H1 (cell line): Measurements from ENCODE around the gene SPINT1. TPM values are rescaled to one million over a fixed set of nuclear protein-coding genes. Genes with fewer than 3 reads are reported as not detected.

Source experiments
- CTCF ChIA-PET: fragments of 300-600 bp; sonication (Branson Sonifier 250); formaldehyde crosslinking; loops from one replicate; lab custom pipeline; 2021; ENCODE audit not compliant: partially characterized antibody; lab: Charles Lee
- POLR2A ChIA-PET: fragments of 300-600 bp; sonication (Branson Sonifier 250); formaldehyde crosslinking; loops from one replicate; lab custom pipeline; 2021; ENCODE audit warnings: inconsistent platforms; ENCODE audit not compliant: partially characterized antibody; lab: Charles Lee
- DNase-seq, 2 experiments: peaks; one replicate each; pipeline versions ENCODE4 v3.0.0 to v3.0.0-alpha.2; 2010 to 2022; ENCODE audit warnings: low spot score in 2 of 2, low read depth in 1 of 2, mixed read lengths in 1 of 2
- FAIRE-seq: peaks from 2 replicates; lab custom pipeline; 2011; peaks lifted over from hg19 to GRCh38; lab: Jason Lieb, UNC
- H2AFZ ChIP-seq: 2 replicates; pipeline ENCODE4 v1.8.1; 2012; ENCODE audit warnings: low read length, inconsistent platforms
- H2AK5ac ChIP-seq: 2 replicates; pipeline ENCODE4 v1.6.1; 2013; ENCODE audit warnings: low read depth, low read length
- H2BK120ac ChIP-seq: replicated peaks from 2 replicates; pipeline ENCODE3; 2013; ENCODE audit warnings: low read depth, low read length, inconsistent platforms
- H2BK12ac ChIP-seq: 2 replicates; pipeline ENCODE4 v1.6.1; 2013; ENCODE audit warnings: low read depth, low read length
- H2BK15ac ChIP-seq: 2 replicates; pipeline ENCODE4 v1.6.1; 2013; ENCODE audit warnings: low read length
- H2BK20ac ChIP-seq: 2 replicates; pipeline ENCODE4 v1.6.1; 2013; ENCODE audit warnings: low read length
- H2BK5ac ChIP-seq: 2 replicates; pipeline ENCODE4 v1.6.1; 2013; ENCODE audit warnings: low read depth, low read length
- H3K14ac ChIP-seq: 2 replicates; pipeline ENCODE4 v1.6.1; 2013; ENCODE audit warnings: inconsistent platforms; ENCODE audit not compliant: insufficient read length
- H3K18ac ChIP-seq: 2 replicates; pipeline ENCODE4 v1.6.1; 2013; ENCODE audit warnings: low read length; ENCODE audit errors: extremely low read depth
- H3K23ac ChIP-seq: 2 replicates; pipeline ENCODE4 v1.6.1; 2013; ENCODE audit warnings: inconsistent platforms; ENCODE audit not compliant: insufficient read length
- H3K23me2 ChIP-seq: 2 replicates; pipeline ENCODE4 v1.6.1; 2013; ENCODE audit warnings: low read depth, low read length
- H3K27ac ChIP-seq: 2 replicates; pipeline ENCODE4 v1.6.1; 2011; ENCODE audit warnings: low read depth, low read length, inconsistent platforms
- H3K27me3 ChIP-seq, 4 experiments: replicated peaks in 1 of 4; 1 replicate in 1 of 4; 2 replicates in 3 of 4; pipeline versions ENCODE4 v1.6.1 to v1.8.1; 2011 to 2013; ENCODE audit warnings: low read length in 3 of 4, mild to moderate bottlenecking in 3 of 4, inconsistent platforms in 2 of 4, mixed read lengths in 2 of 4, moderate library complexity in 1 of 4; ENCODE audit not compliant: control insufficient read depth in 3 of 4, insufficient read depth in 3 of 4; ENCODE audit errors: extremely low read depth in 1 of 4
- H3K36me3 ChIP-seq, 4 experiments: 2 replicates each; pipeline versions ENCODE4 v1.6.1 to v1.8.1; 2011 to 2013; ENCODE audit warnings: mild to moderate bottlenecking in 4 of 4, low read length in 3 of 4, moderate library complexity in 2 of 4, control low read depth in 1 of 4, inconsistent platforms in 1 of 4; ENCODE audit not compliant: insufficient read depth in 4 of 4, control insufficient read depth in 2 of 4
- H3K4ac ChIP-seq: replicated peaks from 2 replicates; pipeline ENCODE3; 2013; ENCODE audit warnings: low read length, low read depth, mixed read lengths, inconsistent platforms; ENCODE audit not compliant: insufficient read length
- H3K4me1 ChIP-seq, 4 experiments: replicated peaks in 1 of 4; 1 replicate in 1 of 4; 2 replicates in 3 of 4; pipeline versions ENCODE4 v1.6.1 to v1.8.1; 2011 to 2013; ENCODE audit warnings: low read length in 3 of 4, inconsistent platforms in 2 of 4, mixed read lengths in 1 of 4; ENCODE audit not compliant: insufficient read depth in 4 of 4, control insufficient read depth in 3 of 4
- H3K4me2 ChIP-seq, 2 experiments: 2 replicates each; pipeline versions ENCODE4 v1.6.1 to v1.8.1; 2011 to 2013; ENCODE audit warnings: low read depth in 2 of 2, low read length in 2 of 2, control low read depth in 1 of 2, inconsistent platforms in 1 of 2, mild to moderate bottlenecking in 1 of 2; ENCODE audit not compliant: insufficient read depth in 1 of 2
- H3K4me3 ChIP-seq, 4 experiments: fragments of 200-600, 300-600 bp in 1 of 4; sonication (generic), shearing (Covaris generic), sonication (Bioruptor Twin) in 1 of 4; 2 replicates each; pipeline versions ENCODE4 v1.5.1 to v1.8.1; 2011 to 2016; ENCODE audit warnings: low read length in 4 of 4, low read depth in 3 of 4, control low read depth in 2 of 4, inconsistent platforms in 2 of 4, mild to moderate bottlenecking in 2 of 4, mixed read lengths in 1 of 4, moderate library complexity in 1 of 4; ENCODE audit not compliant: insufficient read depth in 2 of 4; ENCODE audit errors: extremely low read depth in 1 of 4
- H3K56ac ChIP-seq: replicated peaks from 2 replicates; pipeline ENCODE3; 2013; ENCODE audit warnings: low read depth, mild to moderate bottlenecking, mixed read lengths, low read length, inconsistent platforms; ENCODE audit not compliant: insufficient read length
- H3K79me1 ChIP-seq: 2 replicates; pipeline ENCODE4 v1.6.1; 2013; ENCODE audit warnings: low read depth, low read length, control low read depth
- H3K79me2 ChIP-seq, 2 experiments: 2 replicates each; pipeline versions ENCODE4 v1.6.1 to v1.8.1; 2012 to 2013; ENCODE audit warnings: low read length in 2 of 2, mild to moderate bottlenecking in 2 of 2, inconsistent platforms in 1 of 2; ENCODE audit not compliant: insufficient read depth in 2 of 2, control insufficient read depth in 1 of 2
- H3K9ac ChIP-seq, 4 experiments: replicated peaks in 1 of 4; 1 replicate in 1 of 4; 2 replicates in 3 of 4; pipeline versions ENCODE4 v1.6.1 to v1.8.1; 2011 to 2013; ENCODE audit warnings: low read depth in 3 of 4, low read length in 3 of 4, control low read depth in 2 of 4, mild to moderate bottlenecking in 2 of 4, moderate library complexity in 2 of 4, inconsistent platforms in 1 of 4; ENCODE audit errors: extremely low read depth in 1 of 4
- H3K9me3 ChIP-seq, 2 experiments: 2 replicates each; pipeline versions ENCODE4 v1.6.1 to v1.8.1; 2012 to 2013; ENCODE audit warnings: mild to moderate bottlenecking in 2 of 2, moderate library complexity in 2 of 2, control low read depth in 1 of 2, inconsistent platforms in 1 of 2, low read depth in 1 of 2, low read length in 1 of 2, mixed read lengths in 1 of 2; ENCODE audit not compliant: insufficient read depth in 2 of 2
- H4K20me1 ChIP-seq, 2 experiments: replicated peaks in 1 of 2; 2 replicates each; pipeline versions ENCODE3 to v1.8.1; 2011 to 2013; ENCODE audit warnings: inconsistent platforms in 2 of 2, low read length in 2 of 2, mild to moderate bottlenecking in 1 of 2; ENCODE audit not compliant: insufficient read depth in 2 of 2, control insufficient read depth in 1 of 2
- H4K5ac ChIP-seq: 2 replicates; pipeline ENCODE4 v1.6.1; 2013; ENCODE audit warnings: low read length, low read depth, mixed read lengths, inconsistent platforms; ENCODE audit not compliant: insufficient read length
- H4K8ac ChIP-seq: 2 replicates; pipeline ENCODE4 v1.8.0; 2013; ENCODE audit warnings: mild to moderate bottlenecking, moderate library complexity, low read length, inconsistent platforms; ENCODE audit not compliant: insufficient read depth; ENCODE audit errors: extremely low read depth
- H4K91ac ChIP-seq: replicated peaks from 2 replicates; pipeline ENCODE3; 2013; ENCODE audit warnings: low read length, mixed read lengths, inconsistent platforms; ENCODE audit not compliant: insufficient read length
- HDAC6 ChIP-seq: IDR thresholded peaks from one replicate; pipeline ENCODE4 v1.7.1; 2012; ENCODE audit warnings: low read depth, mild to moderate bottlenecking, inconsistent platforms, low read length, moderate library complexity
- TCF12 ChIP-seq: IDR thresholded peaks from 2 replicates; pipeline ENCODE4 v1.6.1; 2011; ENCODE audit warnings: low read depth, mild to moderate bottlenecking, low read length
- WGBS, 2 experiments: shearing (Covaris generic) in 1 of 2; methylation state at CpG; one replicate each; pipeline versions ENCODE4 v1.1.6 to v1.1.7; 2013 to 2015; ENCODE audit warnings: low lambda C conversion rate in 2 of 2, mixed read lengths in 2 of 2, inconsistent platforms in 1 of 2, low coverage in 1 of 2, missing lambda C conversion rate in 1 of 2; ENCODE audit not compliant: insufficient replicate concordance in 2 of 2, insufficient coverage in 1 of 2, insufficient read length in 1 of 2; ENCODE audit errors: extremely low coverage in 1 of 2, missing lambda C conversion rate in 1 of 2; 5-methylcytosine and 5-hydroxymethylcytosine counted together
- polyA plus RNA-seq, 7 experiments: library from polyadenylated mRNA; depleted of rRNA in 3 of 7; stranded (reverse) in 5 of 7; unstranded in 2 of 7; fragments of >200 nt in 5 of 7; fragments of 200-250 nt in 2 of 7; gene quantifications; 1 replicate in 5 of 7; 2 replicates in 1 of 7; 4 replicates in 1 of 7; pipeline versions ENCODE4 v1.2.1 to v1.2.3, GENCODE V29; 2011 to 2013; ENCODE audit warnings: missing spikeins in 2 of 7, mixed read lengths in 2 of 7
- total RNA-seq: library from RNA; stranded (reverse); fragmentation: NEBNext Ultra II Directional; extraction: Animal tissue kit (Norgen Biotek cat#: 25700); gene quantifications from 2 replicates; pipeline ENCODE4 v1.2.1, GENCODE V29; 2021

Gene SPINT1
- total and polyA plus RNA-seq, 2 of the 8 experiments (the other 6 are each of a cell fraction or from before 2014, with no cell fraction given): 117 to 155 TPM

- Histone ChIP-seq H2BK5ac (no peak within 1 kb of the TSS), H3K36me3 (no peaks in the 10 kb centered on the region), H3K18ac (no peak within 1 kb of the TSS), H4K8ac (no peak within 1 kb of the TSS), H2AFZ (peak within 1 kb of the TSS; percentile 79; the same call in 1 of the 2 replicates), H3K4ac (no peak within 1 kb of the TSS), H3K14ac (no peak within 1 kb of the TSS), H4K20me1 (no peaks in the 10 kb centered on the region), H3K56ac (no peak within 1 kb of the TSS), H3K9me3 (no peaks in the 10 kb centered on the region), H3K23ac (no peak within 1 kb of the TSS), H2BK120ac (no peak within 1 kb of the TSS), H3K4me1 (no peaks in the 10 kb centered on the region), H3K4me3 (no peak within 1 kb of the TSS), H3K9ac (no peak within 1 kb of the TSS), H3K27me3 (no peaks in the 10 kb centered on the region), H3K27ac (no peak within 1 kb of the TSS), H3K79me1 (no peaks in the 10 kb centered on the region), H2BK20ac (no peak within 1 kb of the TSS), H2BK15ac (no peak within 1 kb of the TSS), H3K79me2 (no peaks in the 10 kb centered on the region), H4K5ac (no peak within 1 kb of the TSS), H2BK12ac (no peak within 1 kb of the TSS; the same call in 1 of the 2 replicates), H4K91ac (no peak within 1 kb of the TSS), H2AK5ac (no peak within 1 kb of the TSS), H3K23me2 (no peaks in the 10 kb centered on the region), H3K4me2 (no peak within 1 kb of the TSS)
- DNase-seq (no peak), FAIRE-seq (no peak)
- POLR2A ChIA-PET: interaction anchor here (1.0 to 2.9 kb wide), 5 partner anchors 11 to 125 kb away, joined by 3 to 10 read pairs (median 4); partner anchors contain the start of genes CHAC1, DNAJC17, SPINT1 and ZFYVE19
- CTCF ChIA-PET: interaction anchor here (1.2 to 3.7 kb wide), 5 partner anchors 11 to 64 kb away, joined by 3 to 18 read pairs (median 5); no protein-coding TSS in a partner anchor
- WGBS, 2 experiments: 90% methylated on average over 6 of the region's 6 CpGs; no CpG with 5 or more reads in 1 of the 2 experiments
- TF ChIP-seq TCF12 (no peak), HDAC6 (no peak)
These were observed 15.3 kb upstream of the SPINT1 start, which contains the start of gene PPP1R14D for GRCh38 chr15:40828447-40829036. Gene PPP1R14D, minus strand, starts transcription at chr15:40828708. Its CDS starts 67 bp downstream, at chr15:40828641.
